CD14-positive monocyte (primary cell): ENCODE measurements around the gene AFM. TPM values are rescaled to one million over a fixed set of nuclear protein-coding genes. Genes with fewer than 3 reads are reported as not detected.
A peak's percentile ranks its signal among the peaks of the same experiment; 100 is the strongest.

Experiments used
- DNase-seq, 3 donors: peaks; one replicate each; pipeline ENCODE4 v3.0.0-alpha.2; 2011 to 2022
- H2AFZ ChIP-seq: 2 replicates; pipeline ENCODE4 v1.6.0; 2012; ENCODE audit warnings: mild to moderate bottlenecking, low read depth, low read length, inconsistent platforms; ENCODE audit not compliant: insufficient read depth, poor library complexity, severe bottlenecking
- H3K27ac ChIP-seq, 2 donors: 1 replicate in 1 of 2; 2 replicates in 1 of 2; pipeline ENCODE4 v1.5.1; 2012 to 2013; ENCODE audit warnings: low read length in 2 of 2, control low read depth in 1 of 2, inconsistent platforms in 1 of 2, low read depth in 1 of 2, mild to moderate bottlenecking in 1 of 2
- H3K27me3 ChIP-seq, 2 donors: one replicate each; pipeline versions ENCODE4 v1.6.0 to v1.6.1; 2011 to 2013; ENCODE audit warnings: low read length in 2 of 2; ENCODE audit not compliant: control insufficient read depth in 2 of 2, insufficient read depth in 2 of 2
- H3K36me3 ChIP-seq, 2 donors: replicated peaks in 1 of 2; 1 replicate in 1 of 2; 2 replicates in 1 of 2; pipeline versions ENCODE4 v1.5.1 to v1.6.1; 2012 to 2013; ENCODE audit warnings: low read length in 2 of 2, control low read depth in 1 of 2, inconsistent platforms in 1 of 2, mild to moderate bottlenecking in 1 of 2; ENCODE audit not compliant: insufficient read depth in 2 of 2, control insufficient read depth in 1 of 2
- H3K4me1 ChIP-seq, 2 donors: 1 replicate in 1 of 2; 2 replicates in 1 of 2; pipeline versions ENCODE4 v1.5.1 to v1.6.1; 2012 to 2013; ENCODE audit warnings: low read length in 2 of 2, control low read depth in 1 of 2, inconsistent platforms in 1 of 2, mild to moderate bottlenecking in 1 of 2, moderate library complexity in 1 of 2; ENCODE audit not compliant: insufficient read depth in 2 of 2, control insufficient read depth in 1 of 2
- H3K4me2 ChIP-seq: replicated peaks from 2 replicates; pipeline ENCODE3; 2012; ENCODE audit warnings: low read length, moderate library complexity, mild to moderate bottlenecking; ENCODE audit not compliant: poor library complexity, severe bottlenecking; ENCODE audit errors: extremely low read depth
- H3K4me3 ChIP-seq, 3 experiments: fragments of 200-600 bp in 1 of 3; sonication (generic) in 1 of 3; replicated peaks in 1 of 3; 1 replicate in 2 of 3; 2 replicates in 1 of 3; pipeline ENCODE4 v1.5.1; 2011 to 2013; ENCODE audit warnings: low read length in 3 of 3, mild to moderate bottlenecking in 3 of 3, control low read depth in 2 of 3, low read depth in 2 of 3, inconsistent platforms in 1 of 3, moderate library complexity in 1 of 3
- H3K79me2 ChIP-seq: 2 replicates; pipeline ENCODE4 v1.6.0; 2012; ENCODE audit warnings: mild to moderate bottlenecking, control low read depth, inconsistent platforms, low read length, moderate library complexity; ENCODE audit not compliant: insufficient read depth
- H3K9ac ChIP-seq: 2 replicates; pipeline ENCODE4 v1.6.0; 2017; ENCODE audit warnings: low read length, mild to moderate bottlenecking; ENCODE audit not compliant: insufficient read depth, poor library complexity, severe bottlenecking
- H3K9me3 ChIP-seq, 2 donors: replicated peaks in 1 of 2; 1 replicate in 1 of 2; 2 replicates in 1 of 2; pipeline versions ENCODE4 v1.5.1 to v1.6.1; 2012 to 2013; ENCODE audit warnings: low read length in 2 of 2, control low read depth in 1 of 2; ENCODE audit not compliant: control insufficient read depth in 1 of 2, insufficient read depth in 1 of 2
- H4K20me1 ChIP-seq: 2 replicates; pipeline ENCODE4 v1.6.0; 2012; ENCODE audit warnings: mild to moderate bottlenecking, low read length, control low read depth, moderate library complexity; ENCODE audit not compliant: insufficient read depth
- H3K27ac Mint-ChIP-seq, 7 donors: one replicate each; pipeline ENCODE4 v1.8.0; 2020; ENCODE audit warnings: mild to moderate bottlenecking in 7 of 7, mixed read lengths in 7 of 7, moderate library complexity in 6 of 7, inconsistent platforms in 2 of 7
- H3K27me3 Mint-ChIP-seq, 3 donors: one replicate each; pipeline ENCODE4 v1.8.0; 2021 to 2022; ENCODE audit warnings: low read depth in 3 of 3, mild to moderate bottlenecking in 3 of 3, mixed read lengths in 3 of 3, moderate library complexity in 3 of 3, inconsistent platforms in 1 of 3
- H3K36me3 Mint-ChIP-seq, 2 donors: one replicate each; pipeline ENCODE4 v1.8.0; 2020; ENCODE audit warnings: mixed read lengths in 2 of 2, inconsistent platforms in 1 of 2, mild to moderate bottlenecking in 1 of 2
- H3K4me1 Mint-ChIP-seq: one replicate; pipeline ENCODE4 v1.8.0; 2020; ENCODE audit warnings: mild to moderate bottlenecking, mixed read lengths
- H3K4me3 Mint-ChIP-seq, 2 donors: one replicate each; pipeline ENCODE4 v1.8.0; 2020; ENCODE audit warnings: mild to moderate bottlenecking in 2 of 2, mixed read lengths in 2 of 2, moderate library complexity in 1 of 2
- H3K9me3 Mint-ChIP-seq, 7 donors: one replicate each; pipeline ENCODE4 v1.8.0; 2020 to 2022; ENCODE audit warnings: mixed read lengths in 7 of 7, mild to moderate bottlenecking in 6 of 7, moderate library complexity in 6 of 7, inconsistent platforms in 2 of 7
- WGBS: methylation state at CpG from one replicate; pipeline ENCODE4 v1.1.5; 2013; ENCODE audit warnings: missing lambda C conversion rate; ENCODE audit not compliant: insufficient coverage; 5-methylcytosine and 5-hydroxymethylcytosine counted together
- intact Hi-C, 2 donors: fragments of 100-400 bp; cut with micrococcal nuclease; formaldehyde crosslinking; loops; one replicate each; pipeline versions ENCODE4 v1.15.0 to v1.15.1; 2023
- polyA plus RNA-seq, 3 donors: library from polyadenylated mRNA; depleted of rRNA in 1 of 3; unstranded in 2 of 3; stranded (reverse) in 1 of 3; fragments of 300-500 nt in 2 of 3; fragments of >200 nt in 1 of 3; fragmentation: Illumina TruSeq in 2 of 3; gene quantifications; 1 replicate in 2 of 3; 2 replicates in 1 of 3; pipeline ENCODE4 v1.2.3, GENCODE V29; 2012 to 2021
- TF ChIP-seq, protein P1 (sequence below): fragments of 200-600 bp; IDR thresholded peaks from one replicate; pipeline ENCODE4 v1.8.0; 2022; ENCODE audit warnings: antibody characterized with exemption, mild to moderate bottlenecking

AFM gene
- polyA plus RNA-seq, 3 donors = not detected

DNA sequence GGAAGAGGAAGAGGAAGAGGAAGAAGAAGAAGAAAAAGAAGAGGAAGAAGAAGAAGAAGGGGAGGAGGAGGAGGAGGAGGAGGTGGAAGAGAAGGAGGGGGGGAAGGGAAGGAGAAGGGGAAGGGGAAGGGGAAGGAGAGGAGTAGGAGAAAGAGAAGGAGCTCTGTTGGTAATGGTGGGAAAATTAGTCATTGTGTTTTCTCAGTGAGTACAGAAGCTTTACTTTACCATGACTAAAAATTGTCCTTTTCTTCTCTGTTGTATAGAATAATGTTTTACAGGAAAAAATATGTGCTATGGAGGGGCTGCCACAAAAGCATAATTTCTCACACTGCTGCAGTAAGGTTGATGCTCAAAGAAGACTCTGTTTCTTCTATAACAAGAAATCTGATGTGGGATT is 4.1 kb downstream of the AFM start:
- no peaks in the 10 kb centered on the region for H4K20me1 ChIP-seq
- TF ChIP-seq, protein P1, sequence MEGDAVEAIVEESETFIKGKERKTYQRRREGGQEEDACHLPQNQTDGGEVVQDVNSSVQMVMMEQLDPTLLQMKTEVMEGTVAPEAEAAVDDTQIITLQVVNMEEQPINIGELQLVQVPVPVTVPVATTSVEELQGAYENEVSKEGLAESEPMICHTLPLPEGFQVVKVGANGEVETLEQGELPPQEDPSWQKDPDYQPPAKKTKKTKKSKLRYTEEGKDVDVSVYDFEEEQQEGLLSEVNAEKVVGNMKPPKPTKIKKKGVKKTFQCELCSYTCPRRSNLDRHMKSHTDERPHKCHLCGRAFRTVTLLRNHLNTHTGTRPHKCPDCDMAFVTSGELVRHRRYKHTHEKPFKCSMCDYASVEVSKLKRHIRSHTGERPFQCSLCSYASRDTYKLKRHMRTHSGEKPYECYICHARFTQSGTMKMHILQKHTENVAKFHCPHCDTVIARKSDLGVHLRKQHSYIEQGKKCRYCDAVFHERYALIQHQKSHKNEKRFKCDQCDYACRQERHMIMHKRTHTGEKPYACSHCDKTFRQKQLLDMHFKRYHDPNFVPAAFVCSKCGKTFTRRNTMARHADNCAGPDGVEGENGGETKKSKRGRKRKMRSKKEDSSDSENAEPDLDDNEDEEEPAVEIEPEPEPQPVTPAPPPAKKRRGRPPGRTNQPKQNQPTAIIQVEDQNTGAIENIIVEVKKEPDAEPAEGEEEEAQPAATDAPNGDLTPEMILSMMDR = no peak

DNA sequence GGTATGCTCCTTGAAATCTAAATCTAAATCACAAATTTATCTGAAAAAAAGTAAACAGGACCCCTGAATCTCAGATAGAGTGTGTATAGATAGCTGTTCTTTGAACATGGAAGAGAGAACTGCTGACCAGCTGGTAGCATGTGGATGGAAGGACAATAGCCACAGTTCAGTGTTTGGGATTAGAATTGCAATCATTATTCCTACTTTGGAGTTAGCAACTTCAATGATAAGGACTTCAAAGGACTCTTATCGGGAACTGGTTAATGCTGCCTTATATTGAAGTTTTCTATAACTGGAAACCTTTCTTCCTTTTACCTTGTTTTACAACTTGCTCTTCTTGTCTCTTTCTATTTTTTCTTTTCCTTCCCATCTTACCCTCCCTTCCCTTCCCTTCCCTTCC is 5.0 kb downstream of the AFM start:
- Histone ChIP-seq H3K9me3 (no peaks in the 10 kb centered on the region), H3K4me2 (no peak overlapping the region), H3K36me3 (no peaks in the 10 kb centered on the region), H3K27ac (no peak overlapping the region), H3K79me2 (no peaks in the 10 kb centered on the region), H3K9ac (no peak overlapping the region), H3K4me3 (no peak overlapping the region), H4K20me1 (no peaks in the 10 kb centered on the region), H3K27me3 (no peaks in the 10 kb centered on the region), H3K4me1 (no peaks in the 10 kb centered on the region), H2AFZ (no peak overlapping the region)
- H3K4me3 Mint-ChIP-seq = no peak overlapping the region
- TF ChIP-seq, protein P1 = no peak
- H3K36me3 Mint-ChIP-seq = no peaks in the 10 kb centered on the region
- peaks cover 0 to 8% (median 2%) of the 10 kb centered on the region in 7 donors for H3K9me3 Mint-ChIP-seq
- no peaks in the 10 kb centered on the region for H3K4me1 Mint-ChIP-seq
- no peak for DNase-seq
- WGBS = 100% methylated on average over 1 of the region's 1 CpG
- no peaks in the 10 kb centered on the region for H3K27me3 Mint-ChIP-seq
- no peak overlapping the region for H3K27ac Mint-ChIP-seq
- intact Hi-C loops = no loop called here

More for the DNA sequence above, 4.1 kb downstream of the AFM start:
- Mint-ChIP-seq H3K4me1 (no peaks in the 10 kb centered on the region), H3K4me3 (no peak overlapping the region), H3K36me3 (no peaks in the 10 kb centered on the region), H3K27me3 (no peaks in the 10 kb centered on the region), H3K9me3 (peaks cover 0 to 5% (median 2%) of the 10 kb centered on the region in 7 donors), H3K27ac (peak overlapping the region in 1 of 7 donors; percentile 25)
- no peak for DNase-seq
- Histone ChIP-seq H3K27me3 (no peaks in the 10 kb centered on the region), H3K4me3 (no peak overlapping the region), H3K79me2 (no peaks in the 10 kb centered on the region), H3K9me3 (no peaks in the 10 kb centered on the region), H3K4me1 (no peaks in the 10 kb centered on the region), H2AFZ (no peak overlapping the region), H3K9ac (no peak overlapping the region), H3K36me3 (no peaks in the 10 kb centered on the region), H3K4me2 (no peak overlapping the region), H3K27ac (no peak overlapping the region)
- intact Hi-C loops = no loop called here
